Parathyroid adenoma (tissue), 2 donors: ENCODE measurements around the gene LARP1B.
"Not testable (repeated sequence)": the region's sequence is repeated elsewhere in the genome, so short reads cannot be mapped to it uniquely, and the experiment has no call there.

Experiments used
- H2AFZ ChIP-seq: fragments of 300-600 bp; sonication (generic); one replicate; pipeline ENCODE4 v1.7.0; 2017; ENCODE audit warnings: antibody characterized with exemption, mild to moderate bottlenecking
- H3K27ac ChIP-seq: fragments of 300-600 bp; sonication (generic); one replicate; pipeline ENCODE4 v1.7.0; 2017
- H3K27me3 ChIP-seq: fragments of 300-600 bp; sonication (generic); one replicate; pipeline ENCODE4 v1.7.0; 2017; ENCODE audit warnings: low read length; ENCODE audit not compliant: control insufficient read depth, insufficient read depth
- H3K36me3 ChIP-seq: fragments of 300-600 bp; sonication (generic); one replicate; pipeline ENCODE4 v1.7.0; 2017; ENCODE audit warnings: low read length; ENCODE audit not compliant: control insufficient read depth, insufficient read depth
- H3K4me1 ChIP-seq: fragments of 300-600 bp; sonication (generic); one replicate; pipeline ENCODE4 v1.7.0; 2017; ENCODE audit warnings: control low read depth
- H3K4me2 ChIP-seq: fragments of 300-600 bp; sonication (generic); one replicate; pipeline ENCODE4 v1.7.0; 2017; ENCODE audit warnings: low read length
- H3K4me3 ChIP-seq: fragments of 300-600 bp; sonication (generic); one replicate; pipeline ENCODE4 v1.7.0; 2017; ENCODE audit warnings: low read depth, low read length
- H3K79me2 ChIP-seq: fragments of 300-600 bp; sonication (generic); one replicate; pipeline ENCODE4 v1.7.0; 2017; ENCODE audit warnings: control low read depth
- H3K9ac ChIP-seq: fragments of 300-600 bp; sonication (generic); one replicate; pipeline ENCODE4 v1.7.0; 2017; ENCODE audit warnings: mild to moderate bottlenecking
- H3K9me3 ChIP-seq: fragments of 300-600 bp; sonication (generic); one replicate; pipeline ENCODE4 v1.7.0; 2017; ENCODE audit warnings: low read length; ENCODE audit not compliant: control insufficient read depth
- TF ChIP-seq, protein P1 (sequence below): fragments of 300-600 bp; sonication (generic); IDR thresholded peaks from one replicate; pipeline ENCODE4 v1.7.0; 2017; ENCODE audit warnings: antibody characterized with exemption, mild to moderate bottlenecking
- donor health status: primary hyperparathyroidism.

LARP1B gene

DNA sequence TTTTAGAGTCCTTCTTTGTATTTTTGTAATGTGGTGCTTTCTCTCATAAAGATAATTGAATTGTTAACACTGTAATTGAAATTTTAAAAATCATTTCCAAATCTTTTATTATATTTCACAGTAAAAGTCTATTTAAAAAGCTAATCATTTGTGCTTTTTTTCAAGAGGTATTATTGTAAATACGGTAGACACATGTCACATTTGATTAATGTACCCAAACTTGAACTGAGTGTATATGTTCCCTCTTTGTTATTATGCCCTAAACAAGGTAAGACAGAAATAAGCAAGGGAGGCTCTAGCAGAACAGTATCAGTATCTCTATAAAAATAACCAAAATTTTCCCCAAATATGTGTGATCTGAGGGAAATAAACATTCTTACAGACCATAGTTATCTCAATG is 21.5 kb upstream of the LARP1B start:
- no peak overlapping the region for H3K4me3 ChIP-seq
- TF ChIP-seq, protein P1, sequence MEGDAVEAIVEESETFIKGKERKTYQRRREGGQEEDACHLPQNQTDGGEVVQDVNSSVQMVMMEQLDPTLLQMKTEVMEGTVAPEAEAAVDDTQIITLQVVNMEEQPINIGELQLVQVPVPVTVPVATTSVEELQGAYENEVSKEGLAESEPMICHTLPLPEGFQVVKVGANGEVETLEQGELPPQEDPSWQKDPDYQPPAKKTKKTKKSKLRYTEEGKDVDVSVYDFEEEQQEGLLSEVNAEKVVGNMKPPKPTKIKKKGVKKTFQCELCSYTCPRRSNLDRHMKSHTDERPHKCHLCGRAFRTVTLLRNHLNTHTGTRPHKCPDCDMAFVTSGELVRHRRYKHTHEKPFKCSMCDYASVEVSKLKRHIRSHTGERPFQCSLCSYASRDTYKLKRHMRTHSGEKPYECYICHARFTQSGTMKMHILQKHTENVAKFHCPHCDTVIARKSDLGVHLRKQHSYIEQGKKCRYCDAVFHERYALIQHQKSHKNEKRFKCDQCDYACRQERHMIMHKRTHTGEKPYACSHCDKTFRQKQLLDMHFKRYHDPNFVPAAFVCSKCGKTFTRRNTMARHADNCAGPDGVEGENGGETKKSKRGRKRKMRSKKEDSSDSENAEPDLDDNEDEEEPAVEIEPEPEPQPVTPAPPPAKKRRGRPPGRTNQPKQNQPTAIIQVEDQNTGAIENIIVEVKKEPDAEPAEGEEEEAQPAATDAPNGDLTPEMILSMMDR = no peak
- no peaks in the 10 kb centered on the region for H3K79me2 ChIP-seq

DNA sequence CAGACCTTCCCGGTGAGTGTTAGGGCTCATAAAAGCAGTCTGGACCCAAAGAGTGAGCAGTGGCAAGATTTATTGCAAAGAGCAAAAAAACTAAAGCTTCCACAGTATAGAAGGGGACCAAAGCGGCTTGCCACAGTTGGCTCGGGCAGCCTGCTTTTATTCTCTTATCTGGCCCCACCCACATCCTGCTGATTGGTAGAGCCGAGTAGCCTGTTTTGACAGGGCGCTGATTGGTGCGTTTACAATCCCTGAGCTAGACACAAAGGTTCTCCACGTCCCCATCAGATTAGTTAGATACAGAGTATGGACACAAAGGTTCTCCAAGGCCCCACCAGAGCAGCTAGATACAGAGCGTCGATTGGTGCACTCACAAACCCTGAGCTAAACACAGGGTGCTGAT is 14.1 kb upstream of the LARP1B start:
- not testable (repeated sequence) for H3K79me2 ChIP-seq, H3K9ac ChIP-seq

More for the DNA sequence above, 21.5 kb upstream of the LARP1B start:
- no peak overlapping the region for H3K27ac ChIP-seq
- no peak overlapping the region for H3K9ac ChIP-seq
- H2AFZ ChIP-seq = no peak overlapping the region
- no peaks in the 10 kb centered on the region for H3K27me3 ChIP-seq
- no peaks in the 10 kb centered on the region for H3K9me3 ChIP-seq
- no peaks in the 10 kb centered on the region for H3K36me3 ChIP-seq
- H3K4me2 ChIP-seq = no peak overlapping the region
- H3K4me1 ChIP-seq = no peaks in the 10 kb centered on the region

DNA sequence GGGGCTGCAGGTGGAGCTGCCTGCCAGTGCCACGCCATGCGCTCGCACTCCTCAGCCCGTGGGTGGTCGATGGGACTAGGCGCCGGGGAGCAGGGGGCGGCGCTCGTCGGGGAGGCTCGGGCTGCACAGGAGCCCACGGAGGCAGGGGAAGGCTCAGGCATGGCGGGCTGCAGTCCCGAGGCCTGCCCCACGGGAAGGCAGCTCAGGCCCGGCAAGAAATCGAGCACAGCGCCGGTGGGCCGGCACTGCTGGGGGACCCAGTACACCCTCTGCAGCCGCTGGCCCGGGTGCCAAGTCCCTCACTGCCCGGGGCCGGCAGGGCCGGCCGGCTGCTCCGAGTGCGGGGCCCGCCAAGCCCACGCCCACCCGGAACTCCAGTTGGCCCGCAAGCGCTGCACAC is 13.6 kb upstream of the LARP1B start:
- H3K27ac ChIP-seq, H3K79me2 ChIP-seq, H3K9me3 ChIP-seq, H3K27me3 ChIP-seq, H3K36me3 ChIP-seq, H3K9ac ChIP-seq, H3K4me2 ChIP-seq, H2AFZ ChIP-seq, H3K4me3 ChIP-seq, H3K4me1 ChIP-seq: not testable (repeated sequence)

More for the DNA sequence above, 14.1 kb upstream of the LARP1B start:
- not testable (repeated sequence) for H3K4me3 ChIP-seq, H3K4me1 ChIP-seq, H2AFZ ChIP-seq, H3K27ac ChIP-seq, H3K9me3 ChIP-seq, H3K4me2 ChIP-seq, H3K36me3 ChIP-seq, H3K27me3 ChIP-seq

DNA sequence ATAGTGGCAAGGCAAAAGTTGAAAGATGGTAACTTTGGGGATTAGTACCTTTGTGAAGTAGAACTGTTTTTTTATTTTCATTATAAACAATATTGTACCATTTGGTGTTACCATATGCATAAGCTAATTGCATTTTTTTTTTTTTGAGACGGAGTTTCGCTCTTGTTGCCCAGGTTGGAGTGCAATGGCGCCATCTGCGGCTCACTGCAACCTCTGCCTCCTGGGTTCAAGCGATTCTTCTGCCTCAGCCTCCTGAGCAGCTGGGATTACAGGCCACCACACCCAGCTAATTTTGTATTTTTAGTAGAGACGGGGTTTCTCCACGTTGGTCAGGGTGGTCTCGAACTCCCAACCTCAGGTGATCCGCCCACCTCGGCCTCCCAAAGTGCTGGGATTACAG is 9.9 kb upstream of the LARP1B start:
- not testable (repeated sequence) for H3K4me1 ChIP-seq, H3K4me3 ChIP-seq, H3K79me2 ChIP-seq, H3K9me3 ChIP-seq, H3K27ac ChIP-seq, H3K36me3 ChIP-seq, H3K27me3 ChIP-seq, H3K9ac ChIP-seq, H2AFZ ChIP-seq, H3K4me2 ChIP-seq

DNA sequence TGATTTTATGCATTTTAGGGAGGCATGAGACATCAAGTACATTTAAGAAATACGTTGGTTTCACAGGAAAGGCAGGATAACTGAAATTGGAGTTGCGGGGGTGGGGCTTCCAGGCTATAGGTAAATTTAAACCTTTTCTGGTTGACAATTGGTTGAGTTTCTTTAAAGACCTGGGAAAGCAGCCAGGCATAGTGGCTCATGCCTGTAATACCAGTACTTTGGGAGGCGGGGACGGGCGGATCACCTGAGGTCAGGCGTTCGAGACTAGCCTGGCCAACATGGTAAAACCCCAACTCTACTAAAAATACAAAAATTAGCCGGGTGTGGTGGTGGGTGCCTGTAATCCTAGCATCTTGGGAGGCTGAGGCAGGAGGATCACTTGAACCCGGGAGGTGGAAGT is 6.2 kb upstream of the LARP1B start:
- not testable (repeated sequence) for H3K27ac ChIP-seq, H2AFZ ChIP-seq, H3K27me3 ChIP-seq, H3K4me1 ChIP-seq, H3K9ac ChIP-seq, H3K9me3 ChIP-seq, H3K36me3 ChIP-seq, H3K79me2 ChIP-seq, H3K4me2 ChIP-seq, H3K4me3 ChIP-seq

DNA sequence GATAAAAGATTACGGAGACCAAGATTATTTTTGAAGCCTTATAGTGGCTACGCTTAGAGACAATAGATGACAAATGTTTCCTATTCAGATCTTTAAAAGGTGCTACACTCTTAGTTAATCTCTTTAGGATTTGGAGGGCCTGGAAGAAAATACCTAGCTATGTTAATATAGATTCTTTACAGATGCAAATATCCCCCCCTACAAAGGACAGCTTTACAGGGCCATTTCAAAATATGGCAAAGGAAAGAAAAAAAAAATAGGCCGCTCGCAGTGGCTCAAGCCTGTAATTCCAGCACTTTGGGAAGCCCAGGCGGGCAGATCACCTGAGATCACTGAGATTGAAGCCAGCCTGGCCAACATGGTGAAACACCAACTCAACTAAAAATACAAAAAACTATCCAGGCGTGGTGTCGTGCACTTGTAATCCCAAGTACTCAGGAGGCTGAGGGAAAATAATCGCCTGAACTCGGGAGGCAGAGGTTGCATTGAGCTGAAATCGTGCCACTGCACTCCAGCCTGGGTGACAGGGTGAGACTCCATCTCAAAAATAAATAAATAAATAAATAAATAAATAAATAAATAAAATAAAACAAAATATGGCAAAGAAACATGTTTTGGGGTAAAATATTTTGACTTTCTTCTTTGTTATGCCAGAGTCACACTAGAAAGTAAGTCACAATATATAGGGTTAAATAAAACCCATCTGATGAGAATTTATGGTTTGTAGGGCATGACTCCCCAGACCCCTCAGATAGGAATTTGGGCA is 5.5 kb upstream of the LARP1B start:
- H3K79me2 ChIP-seq, H3K36me3 ChIP-seq, H3K27ac ChIP-seq, H3K4me1 ChIP-seq, H3K9me3 ChIP-seq, H3K4me2 ChIP-seq, H3K27me3 ChIP-seq, H2AFZ ChIP-seq, H3K9ac ChIP-seq, H3K4me3 ChIP-seq: not testable (repeated sequence)

DNA sequence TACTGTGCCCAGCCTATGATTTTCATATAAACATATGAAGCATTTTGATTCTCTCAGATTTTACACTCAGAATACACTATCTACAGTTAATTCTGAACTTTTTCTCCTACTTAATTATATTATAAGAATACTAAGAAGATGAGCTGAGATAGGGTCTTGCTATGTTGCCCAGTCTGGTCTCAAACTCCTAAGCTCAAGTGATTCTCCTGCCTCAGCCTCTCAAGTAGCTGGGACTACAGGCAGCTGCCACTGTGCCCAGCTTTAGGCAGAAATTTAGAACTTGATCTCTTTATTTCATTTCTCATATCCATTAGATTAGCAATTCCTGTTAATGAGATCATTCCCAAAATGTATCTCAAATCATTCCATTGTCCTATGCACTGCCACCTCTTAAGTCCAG is 4.7 kb upstream of the LARP1B start:
- H3K4me2 ChIP-seq = no peak overlapping the region
- no peak overlapping the region for H3K27ac ChIP-seq
- H3K9ac ChIP-seq = no peak overlapping the region
- H3K9me3 ChIP-seq = no peaks in the 10 kb centered on the region
- no peaks in the 10 kb centered on the region for H3K36me3 ChIP-seq
- H3K27me3 ChIP-seq = no peaks in the 10 kb centered on the region
- no peaks in the 10 kb centered on the region for H3K79me2 ChIP-seq
- TF ChIP-seq, protein P1 = no peak
- H3K4me3 ChIP-seq = no peak overlapping the region
- no peak overlapping the region for H2AFZ ChIP-seq
- H3K4me1 ChIP-seq = no peaks in the 10 kb centered on the region
